ENCODE results near the gene EPN2. TPM values are rescaled to one million over a fixed set of nuclear protein-coding genes. Genes with fewer than 3 reads are reported as not detected.

The EPN2 gene
- total RNA-seq, 1 experiment from 2014 or later: 73.1 TPM

DNA sequence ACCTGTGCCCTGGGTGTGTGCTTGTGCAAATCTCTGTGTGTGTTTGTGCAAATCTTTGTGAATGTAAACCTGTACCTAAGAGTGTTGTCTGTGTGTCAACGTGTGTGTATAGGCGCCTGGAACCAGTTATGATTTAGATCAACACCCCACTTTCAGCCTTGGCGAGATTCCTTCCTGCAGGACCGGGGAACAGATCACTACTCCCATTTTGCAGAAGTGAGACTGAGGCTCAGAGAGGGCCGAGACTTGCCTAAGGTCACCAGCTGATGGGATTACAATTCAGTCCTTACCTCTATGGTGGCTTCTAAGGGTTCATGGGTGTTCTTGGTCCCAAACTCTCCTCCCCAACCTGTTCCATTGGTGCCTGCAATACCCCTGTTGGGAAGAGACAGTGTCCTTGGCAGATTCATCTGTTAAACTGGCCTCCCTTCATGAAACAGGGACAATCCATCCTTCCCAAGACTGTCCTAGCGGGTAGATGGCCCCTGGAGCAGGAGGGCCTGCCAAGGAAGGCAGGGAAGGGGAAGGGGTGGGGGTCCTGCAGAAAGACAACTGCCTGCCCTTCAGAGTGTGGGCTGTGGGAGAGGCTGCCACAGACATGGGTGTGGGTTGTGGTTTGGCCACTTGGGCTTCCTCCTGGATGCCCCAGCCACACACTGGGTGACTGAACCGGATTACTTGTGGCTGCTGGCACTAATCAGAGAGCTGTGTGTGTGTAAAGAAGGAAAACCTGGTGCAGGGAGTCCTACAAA, 134.3 kb downstream of the EPN2 start:
- TF ChIP-seq TCF7L2 (IDR thresholded peaks at IDR 0.05; ENCODE audit: borderline replicate concordance, extremely low read depth, insufficient read depth, insufficient read length) (no peak), JUND (IDR thresholded peaks at IDR 0.05) (no peak), POLR2AphosphoS5 (IDR thresholded peaks at IDR 0.05; ENCODE audit: low read depth, low read length) (no peak), ATF3 (IDR thresholded peaks at IDR 0.05) (no peak), EGR1 (IDR thresholded peaks at IDR 0.05; ENCODE audit: low read depth) (no peak), SP1 (IDR thresholded peaks at IDR 0.05; ENCODE audit: low read depth) (no peak), ZBTB33 (IDR thresholded peaks at IDR 0.05; ENCODE audit: extremely low read depth, insufficient replicate concordance, low read length) (no peak), YY1 (IDR thresholded peaks at IDR 0.05; ENCODE audit: extremely low read depth, insufficient replicate concordance, low read depth, low read length) (no peak), EZH2phosphoT487 (IDR thresholded peaks at IDR 0.05; ENCODE audit: borderline replicate concordance) (no peak), RAD21 (IDR thresholded peaks at IDR 0.05; ENCODE audit: low read depth) (no peak), SIN3A (IDR thresholded peaks at IDR 0.05; ENCODE audit: low read depth) (no peak)
- ChIA-PET POLR2A (no interaction called here), RAD21 (ENCODE audit: low non-redundant PET in 1 of 2, low total read pairs in 2 of 2, uncharacterized antibody in 2 of 2, unreplicated experiment in 2 of 2) (no interaction called here), CTCF (no interaction called here)
- Histone ChIP-seq H4K20me1 (ENCODE audit: insufficient read depth) (no peaks in the 10 kb centered on the region), H3K36me3 (ENCODE audit: control insufficient read depth in 1 of 2, insufficient read depth in 2 of 2, low read length in 2 of 2) (no peaks in the 10 kb centered on the region), H3K79me2 (ENCODE audit: insufficient read depth, low read length) (peaks cover 6% of the 10 kb centered on the region), H3K4me3 (replicated peaks in 1 of 2; ENCODE audit: low read depth in 1 of 2, low read length in 2 of 2) (no peak overlapping the region), H3K27ac (ENCODE audit: low read depth, low read length) (no peak overlapping the region), H3K9me2 (ENCODE audit: insufficient read depth) (no peaks in the 10 kb centered on the region), H3K9me3 (ENCODE audit: control insufficient read depth in 1 of 2, insufficient read depth in 1 of 2, low read depth in 1 of 2, low read length in 2 of 2) (no peaks in the 10 kb centered on the region), H3K9ac (ENCODE audit: low read length) (no peak overlapping the region), H3K27me3 (ENCODE audit: insufficient read depth, low read length) (no peaks in the 10 kb centered on the region), H3K4me1 (ENCODE audit: control insufficient read depth in 1 of 2, insufficient read depth in 2 of 2, low read length in 2 of 2) (peaks cover 7 to 26% of the 10 kb centered on the region in 2 experiments; a peak in 3 of 4 replicates), H3K4me2 (ENCODE audit: low read length) (no peak overlapping the region), H2AFZ (ENCODE audit: low read depth, low read length, poor library complexity, severe bottlenecking) (no peak overlapping the region)
- ATAC-seq (no peak), DNase-seq (ENCODE audit: low read depth, low spot score) (no peak)
- intact Hi-C loops (cut with micrococcal nuclease): no loop called here
- no TSS peak for BruUV-seq (replicated peaks)
